ENCODE results near the gene LRRC4C. TPM values are rescaled to one million over a fixed set of nuclear protein-coding genes. Genes with fewer than 3 reads are reported as not detected.

The LRRC4C gene
- total and polyA plus RNA-seq, 10 of the 15 experiments (the other 5 are each of a cell fraction or from before 2014, with no cell fraction given), result 1.5 TPM; not detected in 9

- TF ChIP-seq, protein P1, sequence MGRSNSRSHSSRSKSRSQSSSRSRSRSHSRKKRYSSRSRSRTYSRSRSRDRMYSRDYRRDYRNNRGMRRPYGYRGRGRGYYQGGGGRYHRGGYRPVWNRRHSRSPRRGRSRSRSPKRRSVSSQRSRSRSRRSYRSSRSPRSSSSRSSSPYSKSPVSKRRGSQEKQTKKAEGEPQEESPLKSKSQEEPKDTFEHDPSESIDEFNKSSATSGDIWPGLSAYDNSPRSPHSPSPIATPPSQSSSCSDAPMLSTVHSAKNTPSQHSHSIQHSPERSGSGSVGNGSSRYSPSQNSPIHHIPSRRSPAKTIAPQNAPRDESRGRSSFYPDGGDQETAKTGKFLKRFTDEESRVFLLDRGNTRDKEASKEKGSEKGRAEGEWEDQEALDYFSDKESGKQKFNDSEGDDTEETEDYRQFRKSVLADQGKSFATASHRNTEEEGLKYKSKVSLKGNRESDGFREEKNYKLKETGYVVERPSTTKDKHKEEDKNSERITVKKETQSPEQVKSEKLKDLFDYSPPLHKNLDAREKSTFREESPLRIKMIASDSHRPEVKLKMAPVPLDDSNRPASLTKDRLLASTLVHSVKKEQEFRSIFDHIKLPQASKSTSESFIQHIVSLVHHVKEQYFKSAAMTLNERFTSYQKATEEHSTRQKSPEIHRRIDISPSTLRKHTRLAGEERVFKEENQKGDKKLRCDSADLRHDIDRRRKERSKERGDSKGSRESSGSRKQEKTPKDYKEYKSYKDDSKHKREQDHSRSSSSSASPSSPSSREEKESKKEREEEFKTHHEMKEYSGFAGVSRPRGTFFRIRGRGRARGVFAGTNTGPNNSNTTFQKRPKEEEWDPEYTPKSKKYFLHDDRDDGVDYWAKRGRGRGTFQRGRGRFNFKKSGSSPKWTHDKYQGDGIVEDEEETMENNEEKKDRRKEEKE (IDR thresholded peaks at IDR 0.05), result no peak
- no peak for TF ChIP-seq SMAD5 (IDR thresholded peaks at IDR 0.05; ENCODE audit: low read depth)
- TF ChIP-seq BACH1 (IDR thresholded peaks at IDR 0.05; ENCODE audit: borderline replicate concordance), result no peak
- TF ChIP-seq STAT1 (conservative IDR thresholded peaks at IDR 0.05), result no peak
- TF ChIP-seq ZBTB40 (IDR thresholded peaks at IDR 0.05; ENCODE audit: borderline replicate concordance), result no peak
- TF ChIP-seq HDGF (IDR thresholded peaks at IDR 0.05), result no peak
- TF ChIP-seq, protein P2, sequence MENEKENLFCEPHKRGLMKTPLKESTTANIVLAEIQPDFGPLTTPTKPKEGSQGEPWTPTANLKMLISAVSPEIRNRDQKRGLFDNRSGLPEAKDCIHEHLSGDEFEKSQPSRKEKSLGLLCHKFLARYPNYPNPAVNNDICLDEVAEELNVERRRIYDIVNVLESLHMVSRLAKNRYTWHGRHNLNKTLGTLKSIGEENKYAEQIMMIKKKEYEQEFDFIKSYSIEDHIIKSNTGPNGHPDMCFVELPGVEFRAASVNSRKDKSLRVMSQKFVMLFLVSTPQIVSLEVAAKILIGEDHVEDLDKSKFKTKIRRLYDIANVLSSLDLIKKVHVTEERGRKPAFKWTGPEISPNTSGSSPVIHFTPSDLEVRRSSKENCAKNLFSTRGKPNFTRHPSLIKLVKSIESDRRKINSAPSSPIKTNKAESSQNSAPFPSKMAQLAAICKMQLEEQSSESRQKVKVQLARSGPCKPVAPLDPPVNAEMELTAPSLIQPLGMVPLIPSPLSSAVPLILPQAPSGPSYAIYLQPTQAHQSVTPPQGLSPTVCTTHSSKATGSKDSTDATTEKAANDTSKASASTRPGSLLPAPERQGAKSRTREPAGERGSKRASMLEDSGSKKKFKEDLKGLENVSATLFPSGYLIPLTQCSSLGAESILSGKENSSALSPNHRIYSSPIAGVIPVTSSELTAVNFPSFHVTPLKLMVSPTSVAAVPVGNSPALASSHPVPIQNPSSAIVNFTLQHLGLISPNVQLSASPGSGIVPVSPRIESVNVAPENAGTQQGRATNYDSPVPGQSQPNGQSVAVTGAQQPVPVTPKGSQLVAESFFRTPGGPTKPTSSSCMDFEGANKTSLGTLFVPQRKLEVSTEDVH (IDR thresholded peaks at IDR 0.05; ENCODE audit: low read depth, partially characterized antibody), result no peak
- no peak for TF ChIP-seq KAT2A (conservative IDR thresholded peaks at IDR 0.05; ENCODE audit: control insufficient read depth, low read depth, low read length)
- TF ChIP-seq ZNF384 (IDR thresholded peaks at IDR 0.05; ENCODE audit: borderline replicate concordance, low read depth, low read length), result no peak
- no peak for TF ChIP-seq NR2C1 (IDR thresholded peaks at IDR 0.05)
- no peak for TF ChIP-seq EED (IDR thresholded peaks at IDR 0.05; ENCODE audit: low read depth)
- TF ChIP-seq ZBTB11 (CRISPR knock-in tag; IDR thresholded peaks at IDR 0.05), result no peak
- no peak for TF ChIP-seq STAT3 (IDR thresholded peaks at IDR 0.05; ENCODE audit: low read depth, low read length)
- no peak for TF ChIP-seq RB1 (IDR thresholded peaks at IDR 0.05; ENCODE audit: borderline replicate concordance)
- TF ChIP-seq POU2F2 (IDR thresholded peaks at IDR 0.05; ENCODE audit: borderline replicate concordance, low read depth, low read length), result no peak
- TF ChIP-seq ZNF207 (IDR thresholded peaks at IDR 0.05; ENCODE audit: borderline replicate concordance), result no peak
- TF ChIP-seq NR2F1 (conservative IDR thresholded peaks at IDR 0.05), result no peak
- no peak for TF ChIP-seq HDAC6 (IDR thresholded peaks at IDR 0.05; ENCODE audit: unreplicated experiment)
These were observed 1052.1 kb downstream of the LRRC4C start (continued) for GRCh38 chr11:40407355-40407754.
